Colonic mucosa (tissue), 4 donors: ENCODE data around the gene TRIP12. TPM values are rescaled to one million over a fixed set of nuclear protein-coding genes. Genes with fewer than 3 reads are reported as not detected.

ENCODE experiments used
- DNase-seq: peaks from one replicate; pipeline ENCODE4 v3.0.0-alpha.2; 2020
- H3K27ac ChIP-seq: fragments of 200-600 bp; one replicate; pipeline ENCODE4 v1.8.0; 2021
- H3K27me3 ChIP-seq: fragments of 200-600 bp; one replicate; pipeline ENCODE4 v1.8.0; 2021
- H3K36me3 ChIP-seq: fragments of 200-600 bp; one replicate; pipeline ENCODE4 v1.8.0; 2021
- H3K4me1 ChIP-seq: fragments of 200-600 bp; one replicate; pipeline ENCODE4 v1.8.0; 2021; ENCODE audit warnings: mild to moderate bottlenecking
- H3K4me3 ChIP-seq: fragments of 200-600 bp; one replicate; pipeline ENCODE4 v1.8.0; 2021
- H3K9ac ChIP-seq, 2 donors: one replicate each; pipeline ENCODE4 v1.7.0; 2013; ENCODE audit warnings: control low read depth in 2 of 2, low read depth in 2 of 2, low read length in 2 of 2
- H3K9me3 ChIP-seq: fragments of 200-600 bp; one replicate; pipeline ENCODE4 v1.8.0; 2021
- intact Hi-C: fragments of 100-400 bp; cut with DNase I; formaldehyde crosslinking; loops from one replicate; pipeline ENCODE4 v1.14.1; 2022
- total RNA-seq, 2 donors: library from RNA; stranded (reverse); fragmentation: NEBNext Ultra II Directional in 1 of 2; extraction: Animal tissue kit (Norgen Biotek cat#: 25700) in 1 of 2; gene quantifications; one replicate each; pipeline ENCODE4 v1.2.1, GENCODE V29; 2021
- TF ChIP-seq, protein P1 (sequence below): fragments of 200-600 bp; IDR thresholded peaks from one replicate; pipeline ENCODE4 v1.8.0; 2022; ENCODE audit warnings: antibody characterized with exemption, mild to moderate bottlenecking
- donor health status: healthy.
- donor health status: DM: no; HTN: no; CAD: no.
- donor health status: DM: no; HTN: no; CAD: no.

Gene TRIP12
- total RNA-seq, 2 donors from 2014 or later, result 180 to 209 TPM

GRCh38 chr2:229943171-229943570 lies 21.4 kb upstream of the TRIP12 start:
- Histone ChIP-seq H3K27me3 (no peaks in the 10 kb centered on the region), H3K27ac (no peak overlapping the region), H3K4me1 (no peaks in the 10 kb centered on the region), H3K9ac (no peak overlapping the region), H3K36me3 (no peaks in the 10 kb centered on the region), H3K4me3 (no peak overlapping the region), H3K9me3 (no peaks in the 10 kb centered on the region)
- no peak for DNase-seq
- intact Hi-C loops, result no loop called here
- TF ChIP-seq, protein P1, sequence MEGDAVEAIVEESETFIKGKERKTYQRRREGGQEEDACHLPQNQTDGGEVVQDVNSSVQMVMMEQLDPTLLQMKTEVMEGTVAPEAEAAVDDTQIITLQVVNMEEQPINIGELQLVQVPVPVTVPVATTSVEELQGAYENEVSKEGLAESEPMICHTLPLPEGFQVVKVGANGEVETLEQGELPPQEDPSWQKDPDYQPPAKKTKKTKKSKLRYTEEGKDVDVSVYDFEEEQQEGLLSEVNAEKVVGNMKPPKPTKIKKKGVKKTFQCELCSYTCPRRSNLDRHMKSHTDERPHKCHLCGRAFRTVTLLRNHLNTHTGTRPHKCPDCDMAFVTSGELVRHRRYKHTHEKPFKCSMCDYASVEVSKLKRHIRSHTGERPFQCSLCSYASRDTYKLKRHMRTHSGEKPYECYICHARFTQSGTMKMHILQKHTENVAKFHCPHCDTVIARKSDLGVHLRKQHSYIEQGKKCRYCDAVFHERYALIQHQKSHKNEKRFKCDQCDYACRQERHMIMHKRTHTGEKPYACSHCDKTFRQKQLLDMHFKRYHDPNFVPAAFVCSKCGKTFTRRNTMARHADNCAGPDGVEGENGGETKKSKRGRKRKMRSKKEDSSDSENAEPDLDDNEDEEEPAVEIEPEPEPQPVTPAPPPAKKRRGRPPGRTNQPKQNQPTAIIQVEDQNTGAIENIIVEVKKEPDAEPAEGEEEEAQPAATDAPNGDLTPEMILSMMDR, result no peak

DNA sequence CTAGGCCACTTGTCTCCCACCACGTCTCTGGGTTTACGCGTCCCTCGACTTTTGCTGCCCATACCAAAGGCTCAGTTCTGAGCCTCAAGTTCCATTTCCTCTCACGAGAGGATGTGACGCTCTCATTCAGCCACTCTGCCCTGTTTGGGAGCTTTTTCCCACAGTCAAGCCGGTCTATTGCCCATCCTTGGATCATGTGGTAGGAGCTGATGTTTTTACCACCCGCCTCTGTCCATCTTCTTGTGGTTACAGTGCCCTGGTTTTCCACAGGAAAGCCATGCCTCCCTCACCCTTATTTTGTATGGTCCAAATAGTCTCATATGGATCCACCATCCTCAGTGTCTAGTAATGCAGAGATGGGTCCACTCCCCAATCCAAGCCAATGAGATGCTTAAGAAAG lies 20.9 kb upstream of the TRIP12 start:
- H3K27ac ChIP-seq, result no peak overlapping the region
- TF ChIP-seq, protein P1, result no peak
- no peak overlapping the region for H3K4me3 ChIP-seq
- H3K9ac ChIP-seq, result no peak overlapping the region
- no peaks in the 10 kb centered on the region for H3K4me1 ChIP-seq
- DNase-seq, result no peak
- intact Hi-C loops, result no loop called here
- no peaks in the 10 kb centered on the region for H3K9me3 ChIP-seq
- no peaks in the 10 kb centered on the region for H3K36me3 ChIP-seq
- H3K27me3 ChIP-seq, result no peaks in the 10 kb centered on the region

DNA sequence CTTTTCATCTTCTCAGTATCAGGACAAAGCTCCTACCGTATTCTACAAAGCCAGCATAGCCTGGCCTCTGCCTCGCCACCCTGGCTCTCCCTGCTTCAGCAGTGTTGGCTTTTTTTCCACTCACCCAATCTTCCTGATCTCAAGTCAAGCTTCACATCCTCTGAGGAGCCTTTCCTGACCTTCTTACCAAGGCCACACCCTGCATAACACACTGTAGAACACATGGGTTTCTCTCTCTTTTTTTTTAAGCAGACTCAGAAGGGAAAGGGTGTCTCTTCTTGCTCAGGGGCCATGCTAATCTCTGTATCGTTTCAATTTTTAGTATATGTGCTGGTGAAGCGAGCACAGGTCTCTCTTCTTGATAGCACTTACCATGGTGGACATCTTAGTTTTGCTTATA lies 15.7 kb upstream of the TRIP12 start:
- intact Hi-C loops, result no loop called here

DNA sequence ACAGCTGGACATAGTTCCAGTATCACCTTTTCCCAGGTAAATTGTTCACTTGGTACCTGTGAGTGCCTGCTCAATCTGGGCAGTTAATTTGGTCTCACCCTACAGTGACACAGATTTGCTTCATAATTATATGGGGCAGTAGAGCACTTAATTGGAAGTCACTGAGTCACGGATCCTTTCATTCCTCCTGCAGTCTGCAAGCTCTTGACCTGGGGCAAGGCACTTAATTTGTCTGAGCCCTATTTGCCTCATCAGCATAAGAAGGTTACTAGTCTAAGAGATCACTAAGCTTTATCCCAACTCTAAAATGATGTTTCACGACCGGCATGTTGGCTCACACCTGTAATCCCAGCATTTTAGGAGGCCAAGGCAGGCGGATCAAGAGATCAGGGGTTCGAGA lies 9.4 kb upstream of the TRIP12 start:
- Histone ChIP-seq H3K27ac (no peak overlapping the region), H3K9ac (no peak overlapping the region), H3K4me1 (no peaks in the 10 kb centered on the region), H3K4me3 (no peak overlapping the region), H3K9me3 (no peaks in the 10 kb centered on the region), H3K36me3 (no peaks in the 10 kb centered on the region), H3K27me3 (no peaks in the 10 kb centered on the region)
- intact Hi-C loops, result no loop called here
- no peak for DNase-seq
- TF ChIP-seq, protein P1, result no peak

More for the DNA sequence above, 15.7 kb upstream of the TRIP12 start:
- no peaks in the 10 kb centered on the region for H3K36me3 ChIP-seq
- H3K27ac ChIP-seq, result no peak overlapping the region
- H3K27me3 ChIP-seq, result no peaks in the 10 kb centered on the region
- no peak overlapping the region for H3K9ac ChIP-seq
- H3K4me1 ChIP-seq, result no peaks in the 10 kb centered on the region
- H3K9me3 ChIP-seq, result no peaks in the 10 kb centered on the region
- no peak for DNase-seq
- TF ChIP-seq, protein P1, result no peak
- H3K4me3 ChIP-seq, result no peak overlapping the region

- no peaks in the 10 kb centered on the region for H3K27me3 ChIP-seq
- no peak overlapping the region for H3K9ac ChIP-seq
- H3K4me1 ChIP-seq, result no peaks in the 10 kb centered on the region
- H3K27ac ChIP-seq, result no peak overlapping the region
- no peak overlapping the region for H3K4me3 ChIP-seq
- DNase-seq, result no peak
- no peaks in the 10 kb centered on the region for H3K9me3 ChIP-seq
- H3K36me3 ChIP-seq, result no peaks in the 10 kb centered on the region
- TF ChIP-seq, protein P1, result no peak
- intact Hi-C loops, result no loop called here
Measured at GRCh38 chr2:229930656-229931055, 8.8 kb upstream of the TRIP12 start.
